IMR-90 (cell line): ENCODE results near the gene MTHFD2L. TPM values are rescaled to one million over a fixed set of nuclear protein-coding genes. Genes with fewer than 3 reads are reported as not detected.

Experiments
- ATAC-seq: fragments of 200-7000 bp; cut with Tn5 transposase; 2 replicates; pipeline ENCODE4 v1.9.1; 2020; ENCODE audit warnings: low read depth, mild to moderate bottlenecking, moderate library complexity
- BruUV-seq: library from RNA; stranded (reverse); fragments of 400-500 nt; replicated peaks from 2 replicates; lab custom pipeline; 2021; lab: Mats Ljungman, UMichigan
- CTCF ChIA-PET: fragments of 300-600 bp; formaldehyde crosslinking; extraction: SDS; loops from one replicate; lab custom pipeline; 2021; ENCODE audit warnings: antibody characterized with exemption; lab: Yijun Ruan, JAX
- POLR2A ChIA-PET: fragments of 300-600 bp; sonication (Branson Sonifier 250); formaldehyde crosslinking; loops from one replicate; lab custom pipeline; 2022; ENCODE audit warnings: antibody characterized with exemption; ENCODE audit not compliant: unreplicated experiment; lab: Charles Lee
- DNase-seq: peaks from one replicate; pipeline ENCODE4 v3.0.0; 2013
- H2AFZ ChIP-seq: replicated peaks from 2 replicates; pipeline ENCODE3; 2013; ENCODE audit warnings: low read length, mild to moderate bottlenecking; ENCODE audit not compliant: poor library complexity
- H2AK5ac ChIP-seq: 2 replicates; pipeline ENCODE4 v1.6.1; 2013; ENCODE audit warnings: low read depth, low read length, inconsistent platforms
- H2AK9ac ChIP-seq: replicated peaks from 2 replicates; pipeline ENCODE3; 2013; ENCODE audit warnings: mild to moderate bottlenecking, low read depth, low read length, moderate library complexity; ENCODE audit not compliant: poor library complexity
- H2BK120ac ChIP-seq: 2 replicates; pipeline ENCODE4 v1.6.1; 2013; ENCODE audit warnings: low read depth, low read length, inconsistent platforms
- H2BK15ac ChIP-seq: 3 replicates; pipeline ENCODE4 v1.6.1; 2013; ENCODE audit warnings: low read depth, low read length, inconsistent platforms
- H2BK20ac ChIP-seq: 2 replicates; pipeline ENCODE4 v1.6.1; 2013; ENCODE audit warnings: low read depth, mild to moderate bottlenecking, inconsistent platforms, low read length, moderate library complexity
- H2BK5ac ChIP-seq: 2 replicates; pipeline ENCODE4 v1.6.1; 2013; ENCODE audit warnings: mild to moderate bottlenecking, low read depth, low read length, inconsistent platforms; ENCODE audit not compliant: poor library complexity, severe bottlenecking
- H3K14ac ChIP-seq: replicated peaks from 2 replicates; pipeline ENCODE4 v1.6.1; 2013; ENCODE audit warnings: low read depth, low read length, inconsistent platforms
- H3K18ac ChIP-seq: 2 replicates; pipeline ENCODE4 v1.6.1; 2013; ENCODE audit warnings: low read depth, low read length, control low read depth
- H3K23ac ChIP-seq: 2 replicates; pipeline ENCODE4 v1.6.1; 2013; ENCODE audit warnings: low read depth, low read length, inconsistent platforms
- H3K27ac ChIP-seq: 2 replicates; pipeline ENCODE4 v1.5.1; 2013; ENCODE audit warnings: mild to moderate bottlenecking, control low read depth, low read length; ENCODE audit not compliant: insufficient read depth
- H3K27me3 ChIP-seq: 2 replicates; pipeline ENCODE4 v1.6.1; 2013; ENCODE audit warnings: low read length; ENCODE audit not compliant: control insufficient read depth, insufficient read depth
- H3K36me3 ChIP-seq: 2 replicates; pipeline ENCODE4 v1.6.1; 2013; ENCODE audit warnings: low read length, mixed read lengths; ENCODE audit not compliant: control insufficient read depth, insufficient read depth
- H3K4ac ChIP-seq: 2 replicates; pipeline ENCODE4 v1.6.1; 2013; ENCODE audit warnings: low read depth, low read length, inconsistent platforms
- H3K4me1 ChIP-seq: 2 replicates; pipeline ENCODE4 v1.6.1; 2013; ENCODE audit warnings: low read length, mixed read lengths; ENCODE audit not compliant: control insufficient read depth, insufficient read depth
- H3K4me2 ChIP-seq: 2 replicates; pipeline ENCODE4 v1.6.1; 2013; ENCODE audit warnings: low read depth, mild to moderate bottlenecking, control low read depth, low read length, moderate library complexity
- H3K4me3 ChIP-seq: 2 replicates; pipeline ENCODE4 v1.5.1; 2013; ENCODE audit warnings: low read depth, mild to moderate bottlenecking, control low read depth, low read length, moderate library complexity; ENCODE audit not compliant: insufficient read depth
- H3K56ac ChIP-seq: 2 replicates; pipeline ENCODE4 v1.6.1; 2013; ENCODE audit warnings: low read length, inconsistent platforms; ENCODE audit not compliant: insufficient read depth; ENCODE audit errors: extremely low read depth
- H3K79me1 ChIP-seq, 2 experiments: 2 replicates each; pipeline ENCODE4 v1.6.1; 2013; ENCODE audit warnings: low read length in 2 of 2, inconsistent platforms in 1 of 2, low read depth in 1 of 2
- H3K9ac ChIP-seq: 2 replicates; pipeline ENCODE4 v1.6.1; 2013; ENCODE audit warnings: low read depth, low read length, control low read depth
- H3K9me1 ChIP-seq: 2 replicates; pipeline ENCODE4 v1.6.1; 2013; ENCODE audit warnings: low read length, inconsistent platforms; ENCODE audit not compliant: insufficient read depth
- H3K9me3 ChIP-seq: 2 replicates; pipeline ENCODE4 v1.6.1; 2013; ENCODE audit warnings: low read length; ENCODE audit not compliant: control insufficient read depth, insufficient read depth
- H4K20me1 ChIP-seq: 2 replicates; pipeline ENCODE4 v1.6.1; 2013; ENCODE audit warnings: low read length, inconsistent platforms; ENCODE audit not compliant: insufficient read depth
- H4K5ac ChIP-seq: 2 replicates; pipeline ENCODE4 v1.6.1; 2013; ENCODE audit warnings: mild to moderate bottlenecking, low read depth, low read length, control low read depth
- H4K8ac ChIP-seq, 2 experiments: 2 replicates each; pipeline ENCODE4 v1.6.1; 2013; ENCODE audit warnings: low read depth in 2 of 2, low read length in 2 of 2, control low read depth in 1 of 2, inconsistent platforms in 1 of 2
- H4K91ac ChIP-seq: 2 replicates; pipeline ENCODE4 v1.6.1; 2013; ENCODE audit warnings: low read depth, low read length, inconsistent platforms; ENCODE audit not compliant: insufficient read depth
- BHLHE40 ChIP-seq: fragments of 150-350 bp; IDR thresholded peaks from 2 replicates; pipeline ENCODE4 v1.6.1; 2016; ENCODE audit warnings: mild to moderate bottlenecking, low read depth, low read length
- CEBPB ChIP-seq: IDR thresholded peaks from 2 replicates; pipeline ENCODE4 v1.6.1; 2012; ENCODE audit warnings: low read depth, low read length, improper control_type of control experiment
- CHD1 ChIP-seq: IDR thresholded peaks from 2 replicates; pipeline ENCODE4 v1.6.1; 2012; ENCODE audit warnings: low read depth, low read length, improper control_type of control experiment
- CTCF ChIP-seq: conservative IDR thresholded peaks from 2 replicates; pipeline ENCODE4 v1.5.1; 2012; ENCODE audit warnings: mild to moderate bottlenecking, low read depth, low read length, improper control_type of control experiment
- ELK1 ChIP-seq: fragments of 150-350 bp; IDR thresholded peaks from 2 replicates; pipeline ENCODE4 v1.6.1; 2016; ENCODE audit warnings: low read depth, mild to moderate bottlenecking, low read length, moderate library complexity, borderline replicate concordance
- FOS ChIP-seq: fragments of 150-350 bp; IDR thresholded peaks from 2 replicates; pipeline ENCODE4 v1.6.1; 2016; ENCODE audit warnings: low read depth, low read length
- MAFK ChIP-seq: IDR thresholded peaks from 2 replicates; pipeline ENCODE4 v1.6.1; 2012; ENCODE audit warnings: low read depth, low read length, improper control_type of control experiment
- MAZ ChIP-seq: IDR thresholded peaks from 2 replicates; pipeline ENCODE4 v1.6.1; 2012; ENCODE audit warnings: low read depth, mild to moderate bottlenecking, low read length, improper control_type of control experiment, moderate library complexity, borderline replicate concordance
- MXI1 ChIP-seq: IDR thresholded peaks from 2 replicates; pipeline ENCODE4 v1.6.1; 2012; ENCODE audit warnings: low read depth, mild to moderate bottlenecking, low read length, moderate library complexity, borderline replicate concordance
- NFE2L2 ChIP-seq: fragments of 150-350 bp; IDR thresholded peaks from 2 replicates; pipeline ENCODE4 v1.6.1; 2016; ENCODE audit warnings: low read depth, mild to moderate bottlenecking, low read length
- POLR2A ChIP-seq: IDR thresholded peaks from 2 replicates; pipeline ENCODE4 v1.6.1; 2012; ENCODE audit warnings: mild to moderate bottlenecking, low read depth, low read length
- RAD21 ChIP-seq: IDR thresholded peaks from 2 replicates; pipeline ENCODE4 v1.6.1; 2012; ENCODE audit warnings: low read length, improper control_type of control experiment
- RCOR1 ChIP-seq: IDR thresholded peaks from 2 replicates; pipeline ENCODE4 v1.6.1; 2012; ENCODE audit warnings: mild to moderate bottlenecking, low read length, improper control_type of control experiment; ENCODE audit not compliant: insufficient replicate concordance
- RFX5 ChIP-seq: IDR thresholded peaks from 2 replicates; pipeline ENCODE4 v1.8.0; 2012; ENCODE audit warnings: low read depth, mild to moderate bottlenecking, low read length, moderate library complexity
- SMC3 ChIP-seq: fragments of 150-350 bp; IDR thresholded peaks from 2 replicates; pipeline ENCODE4 v1.6.1; 2016; ENCODE audit warnings: low read depth, mild to moderate bottlenecking, antibody characterized with exemption, low read length, moderate library complexity
- USF2 ChIP-seq: fragments of 150-350 bp; IDR thresholded peaks from 2 replicates; pipeline ENCODE4 v1.6.1; 2017; ENCODE audit warnings: mild to moderate bottlenecking, antibody characterized with exemption, low read length, low read depth
- WGBS, 2 experiments: methylation state at CpG; one replicate each; pipeline versions ENCODE4 v1.1.5 to v1.1.7; 2013; ENCODE audit warnings: missing lambda C conversion rate in 2 of 2; ENCODE audit not compliant: insufficient read length in 1 of 2; ENCODE audit errors: extremely low coverage in 2 of 2; 5-methylcytosine and 5-hydroxymethylcytosine counted together
- dilution Hi-C: fragments of 300-500 bp; cut with HindIII; formaldehyde crosslinking; loops from one replicate; pipeline ENCODE4 v1.14.3; 2018; ENCODE audit warnings: low sequenced_read_pairs; ENCODE audit not compliant: unreplicated experiment
- in situ Hi-C: fragments of 300-500 bp; cut with MboI; formaldehyde crosslinking; loops from 3 replicates; pipeline ENCODE4 v1.14.3; 2019; ENCODE audit warnings: low sequenced_read_pairs, inconsistent platforms, mixed read lengths
- intact Hi-C: fragments of 100-400 bp; cut with micrococcal nuclease; formaldehyde crosslinking; loops from 2 replicates; pipeline ENCODE4 v1.10.0; 2022
- polyA plus RNA-seq, 3 experiments: library from polyadenylated mRNA; depleted of rRNA; stranded (reverse); fragments of >200 nt; gene quantifications; 2 replicates each; pipeline ENCODE4 v1.2.3, GENCODE V29; 2012; ENCODE audit warnings: low replicate concordance in 1 of 3
- total RNA-seq: library from RNA; depleted of rRNA; stranded (reverse); fragments of >200 nt; gene quantifications from 2 replicates; pipeline ENCODE4 v1.2.3, GENCODE V29; 2012

Gene MTHFD2L
- total and polyA plus RNA-seq, 2 of the 4 experiments (the other 2 are of a cell fraction) = 2.8 to 4.3 TPM

GRCh38 chr4:74188912-74189311 lies 31.0 kb downstream of the MTHFD2L start:
- no peak overlapping the region for H3K4me2 ChIP-seq
- POLR2A ChIA-PET = no interaction called here

More at GRCh38 chr4:74188912-74189311, 31.0 kb downstream of the MTHFD2L start:
- no peak overlapping the region for H3K56ac ChIP-seq
- H2BK120ac ChIP-seq = no peak overlapping the region
- no peak overlapping the region for H4K91ac ChIP-seq
- WGBS, 2 experiments = no CpG with 5 or more reads among the region's 2 CpGs
- H4K5ac ChIP-seq = no peak overlapping the region
- no peak overlapping the region for H3K14ac ChIP-seq
- no peak overlapping the region for H3K18ac ChIP-seq
- H4K20me1 ChIP-seq = no peaks in the 10 kb centered on the region
- H2AFZ ChIP-seq = no peak overlapping the region
- no peaks in the 10 kb centered on the region for H3K79me1 ChIP-seq
- H2BK20ac ChIP-seq = no peak overlapping the region
- CTCF ChIA-PET = interaction anchor here (0.6 to 1.8 kb wide), 14 partner anchors 10 to 1893 kb away, joined by 3 to 9 read pairs (median 4); no protein-coding TSS in a partner anchor
- dilution Hi-C loops (no loop called here), in situ Hi-C loops (no loop called here), intact Hi-C loops (loop anchor here (1.0 kb wide), 1 partner anchor 122 kb away; no protein-coding TSS in a partner anchor)
- no peak for ATAC-seq
- no peak overlapping the region for H4K8ac ChIP-seq
- TF ChIP-seq USF2 = no peak
- TF ChIP-seq RAD21 = no peak
- no peak for TF ChIP-seq RFX5
- TF ChIP-seq MAZ = no peak
- no peak for TF ChIP-seq NFE2L2
- TF ChIP-seq BHLHE40 = no peak
- no peak for TF ChIP-seq POLR2A
- no peak for TF ChIP-seq ELK1
- TF ChIP-seq CHD1 = no peak
- TF ChIP-seq SMC3 = no peak
- no peak for TF ChIP-seq MAFK
- TF ChIP-seq CEBPB = no peak
- no peak for TF ChIP-seq CTCF
- TF ChIP-seq FOS = no peak
- TF ChIP-seq MXI1 = no peak
- no peak for TF ChIP-seq RCOR1
- no peaks in the 10 kb centered on the region for H3K36me3 ChIP-seq
- no peaks in the 10 kb centered on the region for H3K4me1 ChIP-seq
- H3K9ac ChIP-seq = no peak overlapping the region
- no peak overlapping the region for H2BK5ac ChIP-seq
- DNase-seq = no peak
- no peaks in the 10 kb centered on the region for H3K27me3 ChIP-seq
- no peak overlapping the region for H3K23ac ChIP-seq
- no TSS peak for BruUV-seq
- no peaks in the 10 kb centered on the region for H3K9me1 ChIP-seq
- H2BK15ac ChIP-seq = no peak overlapping the region
- H2AK5ac ChIP-seq = no peak overlapping the region
- no peak overlapping the region for H2AK9ac ChIP-seq
- no peaks in the 10 kb centered on the region for H3K9me3 ChIP-seq
- no peak overlapping the region for H3K4me3 ChIP-seq
- H3K27ac ChIP-seq = no peak overlapping the region
- no peak overlapping the region for H3K4ac ChIP-seq
